ENCODE results near the gene RPS29. TPM values are rescaled to one million over a fixed set of nuclear protein-coding genes. Genes with fewer than 3 reads are reported as not detected.

RPS29 gene
- total and polyA plus RNA-seq, 2 of the 13 experiments (the other 11 are each of a cell fraction or from before 2014, with no cell fraction given) = 4,303 to 8,215 TPM

GRCh38 chr14:49634547-49635334 lies 48.6 kb upstream of the RPS29 start, which contains the start of gene DNAAF2 (continued):
- no peak for TF ChIP-seq LCORL (IDR thresholded peaks at IDR 0.05)
- TF ChIP-seq LCORL (CRISPR knock-in tag; IDR thresholded peaks at IDR 0.05) = peak; percentile 34; the same call in 1 of the 2 replicates
- no peak; the same call in 1 of the 2 replicates for TF ChIP-seq ETV6 (CRISPR knock-in tag; conservative IDR thresholded peaks at IDR 0.05)
- TF ChIP-seq ZNF629 (CRISPR knock-in tag; conservative IDR thresholded peaks at IDR 0.05) = no peak
- TF ChIP-seq, protein P1, sequence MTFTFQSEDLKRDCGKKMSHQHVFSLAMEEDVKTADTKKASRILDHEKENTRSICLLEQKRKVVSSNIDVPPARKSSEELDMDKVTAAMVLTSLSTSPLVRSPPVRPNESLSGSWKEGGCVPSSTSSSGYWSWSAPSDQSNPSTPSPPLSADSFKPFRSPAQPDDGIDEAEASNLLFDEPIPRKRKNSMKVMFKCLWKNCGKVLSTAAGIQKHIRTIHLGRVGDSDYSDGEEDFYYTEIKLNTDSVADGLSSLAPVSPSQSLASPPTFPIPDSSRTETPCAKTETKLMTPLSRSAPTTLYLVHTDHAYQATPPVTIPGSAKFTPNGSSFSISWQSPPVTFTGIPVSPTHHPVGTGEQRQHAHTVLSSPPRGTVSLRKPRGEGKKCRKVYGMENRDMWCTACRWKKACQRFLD (CRISPR knock-in tag; IDR thresholded peaks at IDR 0.05; ENCODE audit: borderline replicate concordance) = peak; percentile 11; the same call in 1 of the 2 replicates
- no peak for TF ChIP-seq HMGA1 (CRISPR knock-in tag; conservative IDR thresholded peaks at IDR 0.05)
- TF ChIP-seq, protein P2, sequence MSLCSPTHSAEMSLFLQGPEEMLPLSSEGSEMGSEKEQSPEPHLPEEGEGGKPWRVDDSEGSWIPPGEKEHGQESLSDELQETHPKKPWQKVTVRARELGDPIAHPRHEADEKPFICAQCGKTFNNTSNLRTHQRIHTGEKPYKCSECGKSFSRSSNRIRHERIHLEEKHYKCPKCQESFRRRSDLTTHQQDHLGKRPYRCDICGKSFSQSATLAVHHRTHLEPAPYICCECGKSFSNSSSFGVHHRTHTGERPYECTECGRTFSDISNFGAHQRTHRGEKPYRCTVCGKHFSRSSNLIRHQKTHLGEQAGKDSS (CRISPR knock-in tag; IDR thresholded peaks at IDR 0.05; ENCODE audit: borderline replicate concordance, low read depth) = peak; percentile 20; the same call in 1 of the 2 replicates
- TF ChIP-seq, protein P3, sequence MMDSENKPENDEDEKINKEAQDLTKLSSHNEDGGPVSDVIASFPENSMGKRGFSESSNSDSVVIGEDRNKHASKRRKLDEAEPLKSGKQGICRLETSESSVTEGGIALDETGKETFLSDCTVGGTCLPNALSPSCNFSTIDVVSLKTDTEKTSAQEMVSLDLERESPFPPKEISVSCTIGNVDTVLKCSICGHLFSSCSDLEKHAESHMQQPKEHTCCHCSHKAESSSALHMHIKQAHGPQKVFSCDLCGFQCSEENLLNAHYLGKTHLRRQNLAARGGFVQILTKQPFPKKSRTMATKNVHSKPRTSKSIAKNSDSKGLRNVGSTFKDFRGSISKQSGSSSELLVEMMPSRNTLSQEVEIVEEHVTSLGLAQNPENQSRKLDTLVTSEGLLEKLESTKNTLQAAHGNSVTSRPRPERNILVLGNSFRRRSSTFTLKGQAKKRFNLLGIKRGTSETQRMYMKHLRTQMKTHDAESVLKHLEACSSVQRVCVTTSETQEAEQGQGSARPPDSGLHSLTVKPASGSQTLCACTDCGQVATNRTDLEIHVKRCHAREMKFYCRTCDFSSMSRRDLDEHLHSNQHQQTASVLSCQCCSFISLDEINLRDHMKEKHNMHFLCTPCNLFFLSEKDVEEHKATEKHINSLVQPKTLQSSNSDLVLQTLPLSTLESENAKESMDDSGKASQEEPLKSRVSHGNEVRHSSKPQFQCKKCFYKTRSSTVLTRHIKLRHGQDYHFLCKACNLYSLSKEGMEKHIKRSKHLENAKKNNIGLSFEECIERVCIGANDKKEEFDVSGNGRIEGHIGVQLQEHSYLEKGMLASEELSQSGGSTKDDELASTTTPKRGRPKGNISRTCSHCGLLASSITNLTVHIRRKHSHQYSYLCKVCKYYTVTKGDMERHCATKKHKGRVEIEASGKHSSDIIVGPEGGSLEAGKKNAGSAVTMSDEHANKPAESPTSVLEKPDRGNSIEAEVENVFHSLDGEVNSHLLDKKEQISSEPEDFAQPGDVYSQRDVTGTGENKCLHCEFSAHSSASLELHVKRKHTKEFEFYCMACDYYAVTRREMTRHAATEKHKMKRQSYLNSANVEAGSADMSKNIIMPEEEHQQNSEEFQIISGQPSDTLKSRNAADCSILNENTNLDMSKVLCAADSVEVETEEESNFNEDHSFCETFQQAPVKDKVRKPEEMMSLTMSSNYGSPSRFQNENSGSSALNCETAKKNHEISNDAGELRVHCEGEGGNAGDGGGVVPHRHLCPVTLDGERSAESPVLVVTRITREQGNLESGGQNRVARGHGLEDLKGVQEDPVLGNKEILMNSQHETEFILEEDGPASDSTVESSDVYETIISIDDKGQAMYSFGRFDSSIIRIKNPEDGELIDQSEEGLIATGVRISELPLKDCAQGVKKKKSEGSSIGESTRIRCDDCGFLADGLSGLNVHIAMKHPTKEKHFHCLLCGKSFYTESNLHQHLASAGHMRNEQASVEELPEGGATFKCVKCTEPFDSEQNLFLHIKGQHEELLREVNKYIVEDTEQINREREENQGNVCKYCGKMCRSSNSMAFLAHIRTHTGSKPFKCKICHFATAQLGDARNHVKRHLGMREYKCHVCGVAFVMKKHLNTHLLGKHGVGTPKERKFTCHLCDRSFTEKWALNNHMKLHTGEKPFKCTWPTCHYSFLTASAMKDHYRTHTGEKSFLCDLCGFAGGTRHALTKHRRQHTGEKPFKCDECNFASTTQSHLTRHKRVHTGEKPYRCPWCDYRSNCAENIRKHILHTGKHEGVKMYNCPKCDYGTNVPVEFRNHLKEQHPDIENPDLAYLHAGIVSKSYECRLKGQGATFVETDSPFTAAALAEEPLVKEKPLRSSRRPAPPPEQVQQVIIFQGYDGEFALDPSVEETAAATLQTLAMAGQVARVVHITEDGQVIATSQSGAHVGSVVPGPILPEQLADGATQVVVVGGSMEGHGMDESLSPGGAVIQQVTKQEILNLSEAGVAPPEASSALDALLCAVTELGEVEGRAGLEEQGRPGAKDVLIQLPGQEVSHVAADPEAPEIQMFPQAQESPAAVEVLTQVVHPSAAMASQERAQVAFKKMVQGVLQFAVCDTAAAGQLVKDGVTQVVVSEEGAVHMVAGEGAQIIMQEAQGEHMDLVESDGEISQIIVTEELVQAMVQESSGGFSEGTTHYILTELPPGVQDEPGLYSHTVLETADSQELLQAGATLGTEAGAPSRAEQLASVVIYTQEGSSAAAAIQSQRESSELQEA (CRISPR knock-in tag; IDR thresholded peaks at IDR 0.05; ENCODE audit: not compliant biosample characterization) = peak; percentile 34
- TF ChIP-seq DZIP1 (CRISPR knock-in tag; IDR thresholded peaks at IDR 0.05) = no peak; the same call in 1 of the 2 replicates
- no peak for TF ChIP-seq REPIN1 (CRISPR knock-in tag; IDR thresholded peaks at IDR 0.05; ENCODE audit: borderline replicate concordance, low read depth)
- peak; percentile 25 for TF ChIP-seq ZNF451 (CRISPR knock-in tag; IDR thresholded peaks at IDR 0.05)
- no peak for TF ChIP-seq IRF2 (CRISPR knock-in tag; IDR thresholded peaks at IDR 0.05)
- no peak for TF ChIP-seq RELA (CRISPR knock-in tag; IDR thresholded peaks at IDR 0.05)
- no peak for TF ChIP-seq ZNF674 (CRISPR knock-in tag; IDR thresholded peaks at IDR 0.05; ENCODE audit: low read depth)
